Globus pallidus (tissue), 1 donor: Measurements from ENCODE around the gene EHD4.

Experiments used
- DNase-seq: peaks from one replicate; pipeline ENCODE4 v3.0.0-alpha.2; 2015; ENCODE audit warnings: low spot score

Gene EHD4

GRCh38 chr15:41994772-41995475 lies 22.6 kb upstream of the EHD4 start:
- no peak for DNase-seq

- no peak for DNase-seq
Measured at GRCh38 chr15:41994171-41994650, 21.9 kb upstream of the EHD4 start.

GRCh38 chr15:41993472-41994170 lies 21.3 kb upstream of the EHD4 start:
- DNase-seq: no peak

- no peak for DNase-seq
Measured at GRCh38 chr15:41992803-41993190, 20.4 kb upstream of the EHD4 start.

- DNase-seq: no peak
Measured at GRCh38 chr15:41992151-41992802, 19.9 kb upstream of the EHD4 start.

GRCh38 chr15:41990691-41991090 lies 18.3 kb upstream of the EHD4 start:
- DNase-seq: no peak

GRCh38 chr15:41990243-41990605 lies 17.9 kb upstream of the EHD4 start:
- DNase-seq: no peak

GRCh38 chr15:41989573-41990242 lies 17.4 kb upstream of the EHD4 start:
- DNase-seq: peak; percentile 61

- no peak for DNase-seq
Measured at GRCh38 chr15:41988896-41989572, 16.7 kb upstream of the EHD4 start.

GRCh38 chr15:41987925-41988275 lies 15.5 kb upstream of the EHD4 start:
- DNase-seq: no peak

GRCh38 chr15:41987246-41987924 lies 15.0 kb upstream of the EHD4 start:
- no peak for DNase-seq

- no peak for DNase-seq
Measured at GRCh38 chr15:41985236-41986160, 13.1 kb upstream of the EHD4 start.

- DNase-seq: no peak
Measured at GRCh38 chr15:41984622-41985021, 12.3 kb upstream of the EHD4 start.

GRCh38 chr15:41983621-41984571 lies 11.5 kb upstream of the EHD4 start:
- no peak for DNase-seq

- DNase-seq: no peak
Measured at GRCh38 chr15:41983221-41983620, 10.9 kb upstream of the EHD4 start.

GRCh38 chr15:41982133-41982930 lies 10.0 kb upstream of the EHD4 start:
- no peak for DNase-seq

GRCh38 chr15:41981371-41982132 lies 9.2 kb upstream of the EHD4 start:
- DNase-seq: no peak
